Brain pericyte (primary cell): ENCODE results near the gene OPA3.

ENCODE experiments used
- DNase-seq: peaks from one replicate; pipeline ENCODE4 v3.0.0-alpha.2; 2012; ENCODE audit warnings: low read depth, low spot score

OPA3 gene

DNA sequence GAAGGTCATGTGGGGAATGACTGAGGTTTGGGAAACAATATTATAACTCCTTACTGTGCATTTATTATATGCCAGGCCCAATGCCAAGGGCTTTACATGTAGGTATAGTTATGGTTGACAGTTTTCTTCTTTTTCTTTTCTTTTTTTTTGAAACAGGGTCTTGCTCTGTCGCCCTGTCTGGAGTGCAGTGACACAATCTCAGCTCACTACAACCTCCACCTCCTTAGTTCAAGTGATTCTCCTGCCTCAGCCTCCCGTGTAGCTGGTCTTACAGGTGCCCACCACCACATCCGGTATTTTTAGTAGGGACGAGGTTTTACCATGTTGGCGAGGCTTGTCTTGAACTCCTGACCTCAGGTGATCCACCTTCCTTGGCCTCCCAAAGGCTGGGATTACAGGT lies 101.6 kb downstream of the OPA3 start:
- no peak for DNase-seq

DNA sequence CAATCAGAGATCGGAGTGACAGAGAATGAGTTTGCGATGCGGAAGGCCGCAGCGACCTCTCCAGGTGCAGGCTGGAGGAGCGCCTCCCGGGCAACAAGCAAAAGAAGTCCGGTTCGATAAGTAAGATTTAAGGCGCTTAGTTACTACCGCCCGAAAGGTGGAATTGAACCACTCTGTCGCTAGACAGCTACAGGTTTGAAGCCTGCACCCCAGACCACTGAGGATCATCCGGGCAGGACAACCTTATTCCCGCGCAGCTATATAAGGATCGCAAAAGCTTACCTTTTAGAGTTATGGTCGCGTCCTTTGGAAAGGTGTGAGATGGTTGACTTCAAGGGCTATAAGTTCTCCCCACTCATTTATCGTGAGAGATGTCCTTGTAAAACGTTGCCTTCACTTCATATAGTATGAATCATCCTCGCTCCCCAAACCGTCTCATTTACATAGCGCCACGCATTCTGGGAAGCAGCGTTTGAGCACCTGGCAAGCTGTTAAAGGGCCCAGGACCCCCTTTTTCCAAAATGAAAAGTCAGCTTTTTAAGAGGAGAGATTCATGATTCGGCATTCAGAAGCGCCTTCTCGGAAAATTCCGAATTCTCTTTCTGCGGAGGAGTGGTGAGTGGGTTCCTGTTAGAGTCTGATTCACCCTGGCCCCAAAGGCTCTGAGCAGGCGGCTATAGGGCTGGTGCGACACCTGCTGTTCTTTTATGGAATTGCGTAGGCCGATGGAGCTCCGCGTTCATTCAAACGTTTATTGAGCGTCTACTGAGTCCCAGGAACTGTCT lies 106.0 kb downstream of the OPA3 start:
- peak; percentile 70 for DNase-seq

DNA sequence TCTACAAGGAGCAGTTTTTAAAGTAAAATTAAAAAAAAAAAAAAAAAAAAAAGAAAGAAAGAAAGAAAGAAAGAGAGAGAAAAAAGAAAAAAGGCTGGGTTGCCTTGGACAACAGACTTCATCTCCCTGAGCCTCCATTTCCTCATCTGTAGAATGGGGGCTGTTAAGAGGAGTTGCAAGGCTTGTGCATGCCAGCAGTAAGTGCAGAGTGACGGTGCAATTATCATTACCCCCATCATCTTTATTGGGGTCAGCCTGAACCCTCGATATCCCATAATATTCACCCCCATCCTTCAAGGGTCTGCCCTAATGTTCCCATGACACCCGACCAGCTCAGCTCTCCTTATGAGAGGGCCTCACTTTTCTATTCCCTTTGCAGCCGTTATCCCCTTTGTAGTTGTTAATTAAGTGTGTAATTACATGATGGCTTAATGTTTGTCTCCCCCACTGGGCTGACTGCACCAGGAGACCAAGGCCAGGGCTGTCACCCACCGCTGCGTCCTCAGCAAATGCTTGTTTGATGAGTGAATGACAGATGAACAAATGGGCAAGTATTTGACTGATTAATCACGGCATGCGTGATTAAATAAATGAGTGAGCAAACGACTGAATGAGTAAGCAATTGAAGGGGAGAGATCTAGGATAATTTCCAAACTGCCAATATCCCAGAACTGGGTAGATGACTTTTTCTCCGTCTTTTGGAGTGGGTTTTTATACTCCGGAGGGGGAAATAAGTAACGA lies 106.7 kb downstream of the OPA3 start:
- no peak for DNase-seq
